OCI-LY1 (cell line): ENCODE results near the gene COPS9.

Experiments used
- H2AFZ ChIP-seq: fragments of 200-600 bp; sonication (generic), shearing (Covaris generic); 2 replicates; pipeline ENCODE4 v1.6.0; 2014; ENCODE audit warnings: antibody characterized with exemption, mild to moderate bottlenecking, low read length
- H3F3A ChIP-seq: fragments of 200-600 bp; sonication (generic), shearing (Covaris generic); 2 replicates; pipeline ENCODE4 v1.6.0; 2014; ENCODE audit warnings: mild to moderate bottlenecking, antibody characterized with exemption, low read length, moderate library complexity; ENCODE audit not compliant: insufficient read depth
- H3K27ac ChIP-seq: fragments of 200-600 bp; sonication (generic); 2 replicates; pipeline ENCODE4 v1.5.1; 2014; ENCODE audit warnings: low read length, mixed run types, mild to moderate bottlenecking, low read depth; ENCODE audit not compliant: poor library complexity, severe bottlenecking
- H3K27me3 ChIP-seq: fragments of 200-600 bp; sonication (generic); 2 replicates; pipeline ENCODE4 v1.6.0; 2014; ENCODE audit warnings: antibody characterized with exemption, mild to moderate bottlenecking, low read length, moderate library complexity; ENCODE audit not compliant: insufficient read depth
- H3K36me3 ChIP-seq: fragments of 200-600 bp; sonication (generic); 2 replicates; pipeline ENCODE4 v1.6.1; 2014; ENCODE audit warnings: mild to moderate bottlenecking, antibody characterized with exemption, low read length, moderate library complexity, mixed read lengths; ENCODE audit not compliant: insufficient read depth
- H3K4me1 ChIP-seq: fragments of 200-600 bp; sonication (generic); 2 replicates; pipeline ENCODE4 v1.5.1; 2014; ENCODE audit warnings: mild to moderate bottlenecking, low read length, moderate library complexity; ENCODE audit not compliant: insufficient read depth, severe bottlenecking
- H3K4me2 ChIP-seq: fragments of 200-600 bp; sonication (generic), shearing (Covaris generic); 2 replicates; pipeline ENCODE4 v1.6.1; 2014; ENCODE audit warnings: low read length
- H3K4me3 ChIP-seq: fragments of 200-600 bp; sonication (generic); 2 replicates; pipeline ENCODE4 v1.5.1; 2014; ENCODE audit warnings: low read length, low read depth, mild to moderate bottlenecking, mixed read lengths; ENCODE audit not compliant: poor library complexity, severe bottlenecking
- H3K79me2 ChIP-seq: fragments of 200-600 bp; shearing (Covaris generic); 2 replicates; pipeline ENCODE4 v1.6.1; 2016; ENCODE audit warnings: mixed run types, low read length, mixed read lengths; ENCODE audit not compliant: insufficient read depth
- H3K9ac ChIP-seq: fragments of 200-600 bp; sonication (generic), shearing (Covaris generic); 2 replicates; pipeline ENCODE4 v1.6.1; 2014; ENCODE audit warnings: mild to moderate bottlenecking, low read length, mixed read lengths
- H3K9me2 ChIP-seq: fragments of 200-600 bp; sonication (generic), shearing (Covaris generic); 2 replicates; pipeline ENCODE4 v1.6.1; 2014; ENCODE audit warnings: low read depth, mild to moderate bottlenecking, low read length, mixed read lengths
- H3K9me3 ChIP-seq: fragments of 200-600 bp; shearing (Covaris generic); 2 replicates; pipeline ENCODE4 v1.6.1; 2014; ENCODE audit warnings: low read length, mixed read lengths
- H4K20me1 ChIP-seq: fragments of 200-600 bp; sonication (generic), shearing (Covaris generic); 2 replicates; pipeline ENCODE4 v1.6.0; 2016; ENCODE audit warnings: mild to moderate bottlenecking, low read length; ENCODE audit not compliant: insufficient read depth
- CTCF ChIP-seq: fragments of 200-600 bp; sonication (generic), shearing (Covaris generic); IDR thresholded peaks from 2 replicates; pipeline ENCODE4 v1.5.1; 2017; ENCODE audit warnings: mild to moderate bottlenecking, antibody characterized with exemption, low read length, moderate library complexity, mixed read lengths
- EZH2 ChIP-seq: fragments of 200-600 bp; sonication (generic), shearing (Covaris generic); IDR thresholded peaks from 2 replicates; pipeline ENCODE4 v1.8.0; 2017; ENCODE audit warnings: borderline replicate concordance, mixed run types, mild to moderate bottlenecking, antibody characterized with exemption, low read length, moderate library complexity, mixed read lengths

The COPS9 gene

DNA sequence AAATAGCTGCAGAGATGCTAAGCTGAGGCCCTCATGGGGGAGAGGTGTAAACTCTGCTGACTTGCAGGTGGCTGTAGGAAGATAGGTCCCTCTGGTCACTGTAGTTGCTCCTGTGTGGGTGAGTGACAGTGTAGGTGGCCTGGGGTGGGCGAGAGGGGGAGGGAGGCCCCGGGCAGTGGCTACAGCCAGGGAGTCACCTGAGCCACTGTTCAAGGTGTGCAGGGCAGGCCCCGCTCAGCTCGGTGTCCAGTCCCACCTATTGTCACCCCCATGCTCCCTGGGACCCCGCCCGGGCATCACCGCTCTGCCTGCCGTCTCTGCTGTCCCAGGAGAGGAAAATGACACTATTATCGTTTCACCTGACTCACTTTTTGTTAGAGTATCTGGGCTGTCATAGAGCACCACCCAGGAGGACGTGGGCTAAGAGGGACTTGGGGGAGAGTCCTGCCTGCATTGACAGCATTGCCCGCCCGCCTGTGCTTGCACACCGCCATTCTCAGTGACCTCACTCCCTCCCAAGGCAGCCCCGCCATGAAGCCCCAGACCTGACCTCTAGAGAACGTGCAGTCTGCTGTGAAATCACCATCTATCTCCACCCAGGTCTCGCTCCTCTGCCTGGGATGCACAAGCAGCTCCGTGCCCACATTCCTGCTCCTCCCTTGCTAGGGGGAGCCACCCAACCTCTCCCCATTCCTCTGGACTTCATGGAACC, 29.2 kb downstream of the COPS9 start:
- Histone ChIP-seq H2AFZ (no peak overlapping the region), H4K20me1 (no peaks in the 10 kb centered on the region)
- no peak for TF ChIP-seq CTCF
- no peak for TF ChIP-seq EZH2

DNA sequence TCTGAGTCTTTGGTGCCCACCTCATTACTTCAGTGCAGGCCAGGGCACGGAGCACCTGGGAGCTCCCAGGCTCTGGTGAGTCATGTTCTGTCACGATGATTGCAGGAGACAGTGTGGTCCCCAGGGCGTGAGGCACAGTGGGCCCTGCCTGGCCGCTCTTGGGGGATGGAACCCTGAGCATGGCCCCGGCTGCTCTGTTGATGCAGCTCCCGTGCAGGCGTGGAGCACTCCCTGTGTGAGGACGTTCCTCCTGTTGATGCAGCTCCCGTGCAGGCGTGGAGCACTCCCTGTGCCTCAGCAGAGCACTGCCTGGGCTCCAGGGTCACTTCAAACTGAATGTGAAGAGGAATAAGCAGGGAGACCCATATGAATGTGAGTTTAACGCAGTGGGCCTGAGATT, 30.1 kb downstream of the COPS9 start:
- Histone ChIP-seq H2AFZ (no peak overlapping the region), H3K9ac (no peak overlapping the region), H3F3A (no peaks in the 10 kb centered on the region), H3K9me2 (no peaks in the 10 kb centered on the region), H3K27ac (no peak overlapping the region), H3K4me3 (no peak overlapping the region), H4K20me1 (no peaks in the 10 kb centered on the region), H3K36me3 (no peaks in the 10 kb centered on the region), H3K79me2 (no peaks in the 10 kb centered on the region), H3K9me3 (no peaks in the 10 kb centered on the region), H3K27me3 (no peaks in the 10 kb centered on the region), H3K4me1 (no peaks in the 10 kb centered on the region), H3K4me2 (no peak overlapping the region)
- TF ChIP-seq CTCF (no peak), EZH2 (no peak)

More for the DNA sequence above, 29.2 kb downstream of the COPS9 start:
- Histone ChIP-seq H3K9me2 (no peaks in the 10 kb centered on the region), H3K4me1 (no peaks in the 10 kb centered on the region), H3K4me3 (no peak overlapping the region), H3K9me3 (no peaks in the 10 kb centered on the region), H3K27me3 (no peaks in the 10 kb centered on the region), H3K27ac (no peak overlapping the region), H3K79me2 (no peaks in the 10 kb centered on the region), H3K36me3 (no peaks in the 10 kb centered on the region), H3K9ac (no peak overlapping the region), H3F3A (no peaks in the 10 kb centered on the region), H3K4me2 (no peak overlapping the region)

- Histone ChIP-seq H3K9me2 (no peaks in the 10 kb centered on the region), H3K4me1 (no peaks in the 10 kb centered on the region), H4K20me1 (no peaks in the 10 kb centered on the region), H3K27ac (no peak overlapping the region), H3K9me3 (peaks cover 2% of the 10 kb centered on the region; the same call in 1 of the 2 replicates), H3K36me3 (no peaks in the 10 kb centered on the region), H3K27me3 (no peaks in the 10 kb centered on the region), H3K79me2 (no peaks in the 10 kb centered on the region), H3K9ac (no peak overlapping the region), H3F3A (no peaks in the 10 kb centered on the region), H3K4me3 (no peak overlapping the region), H2AFZ (no peak overlapping the region), H3K4me2 (no peak overlapping the region)
- TF ChIP-seq EZH2 (no peak), CTCF (no peak)
Observed at GRCh38 chr2:240103136-240103535, 33.0 kb downstream of the COPS9 start.
